ENCODE results near the gene MOB4.

The MOB4 gene

DNA sequence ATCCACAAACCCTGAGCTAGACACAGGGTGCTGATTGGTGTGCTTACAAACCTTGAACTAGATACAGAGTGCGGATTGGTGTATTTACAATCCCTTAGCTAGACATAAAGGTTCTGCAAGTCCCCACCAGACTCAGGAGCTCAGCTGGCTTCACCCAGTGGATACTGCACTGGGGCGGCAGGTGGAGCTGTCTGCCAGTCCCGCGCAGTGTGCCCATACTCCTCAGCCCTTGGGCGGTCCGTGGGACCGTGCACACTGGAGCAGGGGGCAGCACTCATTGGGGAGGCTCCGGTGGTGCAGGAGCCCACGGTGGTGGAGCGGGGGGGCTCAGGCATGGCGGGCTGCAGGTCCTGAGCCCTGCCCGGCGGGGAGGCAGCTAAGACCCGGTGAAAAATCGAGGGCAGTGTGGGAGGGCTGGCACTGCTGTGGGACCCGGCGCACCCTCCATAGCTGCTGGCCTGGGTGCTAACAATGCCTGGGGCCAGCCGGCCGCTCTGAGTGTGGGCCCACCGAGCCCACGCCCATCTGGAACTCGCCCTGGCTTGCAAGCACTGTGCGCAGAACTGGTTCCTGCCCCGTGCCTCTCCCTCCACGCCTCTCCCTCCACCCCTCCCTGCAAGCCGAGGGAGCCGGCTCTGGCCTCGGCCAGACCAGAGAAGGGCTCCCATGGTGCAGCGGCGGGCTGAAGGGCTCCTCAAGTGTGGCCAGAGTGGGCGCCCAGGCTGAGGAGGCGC, 75.6 kb downstream of the MOB4 start:
- no peak for DNase-seq (ENCODE audit: low spot score)

- peak; percentile 53 for DNase-seq (ENCODE audit: low spot score)
These were observed 80.9 kb downstream of the MOB4 start for GRCh38 chr2:197596766-197597165.

DNA sequence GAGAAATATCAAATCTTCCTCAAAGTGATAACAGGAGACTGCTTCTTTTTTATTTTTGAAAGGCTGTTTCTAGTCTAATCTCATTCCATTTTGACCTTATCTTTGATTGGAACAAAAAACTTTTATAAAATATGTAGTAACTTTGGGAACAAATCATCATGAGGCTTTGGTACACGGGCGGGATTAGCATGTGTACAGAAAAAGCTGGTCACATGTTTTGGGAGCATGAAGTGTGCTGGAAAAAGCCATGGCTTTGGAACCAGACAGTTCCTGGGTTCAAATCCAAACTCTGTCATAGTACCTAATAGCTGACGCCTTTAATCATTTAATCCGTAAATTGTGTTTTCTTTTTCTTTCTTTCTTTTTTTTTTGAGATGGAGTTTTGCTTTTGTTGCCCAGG, 81.3 kb downstream of the MOB4 start:
- DNase-seq (ENCODE audit: low spot score): no peak

DNA sequence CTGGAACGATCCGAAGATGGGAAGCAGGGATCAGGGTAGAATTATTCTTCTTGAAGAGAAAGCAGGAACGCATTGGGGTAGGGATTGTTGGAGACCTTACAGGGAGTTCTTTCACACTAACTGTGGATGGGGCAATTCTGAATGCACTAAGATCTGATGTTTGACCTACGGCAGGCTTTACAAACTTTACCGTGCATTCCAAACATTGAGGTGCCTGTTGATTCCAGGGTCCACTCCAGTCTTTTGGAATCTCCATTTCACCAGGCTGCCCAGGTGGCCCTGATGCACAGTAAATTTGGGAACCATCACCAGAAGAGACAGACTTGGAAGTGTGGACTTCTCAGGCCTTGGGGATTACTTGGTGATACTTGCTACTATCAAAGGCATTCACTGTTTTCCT, 82.6 kb downstream of the MOB4 start:
- no peak for DNase-seq (ENCODE audit: low spot score)

GRCh38 chr2:197599285-197599965, 83.6 kb downstream of the MOB4 start:
- DNase-seq (ENCODE audit: low spot score): peak; percentile 48

GRCh38 chr2:197600306-197600705, 84.4 kb downstream of the MOB4 start:
- no peak for DNase-seq (ENCODE audit: low spot score)

DNA sequence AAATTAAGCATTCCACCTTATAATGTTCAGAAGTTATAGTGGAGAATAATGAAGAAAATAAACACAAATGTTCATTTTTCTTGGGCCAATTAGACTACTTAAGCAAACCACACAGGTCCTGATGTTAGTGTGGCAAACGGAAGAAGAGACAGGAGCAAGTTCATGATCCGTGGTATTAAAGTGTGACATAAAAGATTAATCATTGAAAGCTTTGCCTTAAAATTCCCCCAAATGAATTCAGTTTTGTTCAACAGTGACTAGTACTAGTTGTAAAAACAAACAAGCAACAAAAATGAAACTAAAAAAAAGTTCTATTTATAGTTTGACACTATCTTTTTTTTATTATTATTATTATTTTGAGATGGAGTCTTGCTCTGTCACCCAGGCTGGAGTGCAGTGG, 85.9 kb downstream of the MOB4 start:
- DNase-seq (ENCODE audit: low spot score): no peak
